NB4 (cell line): ENCODE data around the gene CCDC88C.

Experiments used
- CTCF ChIP-seq: IDR thresholded peaks from one replicate; pipeline ENCODE4 v1.5.1; 2012; ENCODE audit warnings: low read depth, low read length
- MYC ChIP-seq: IDR thresholded peaks from 2 replicates; pipeline ENCODE4 v1.6.1; 2011; ENCODE audit warnings: low read depth, low read length
- POLR2A ChIP-seq: IDR thresholded peaks from 2 replicates; pipeline ENCODE4 v1.6.1; 2011; ENCODE audit warnings: mild to moderate bottlenecking; ENCODE audit not compliant: insufficient read length; ENCODE audit errors: extremely low read depth

GRCh38 chr14:91300957-91301356 lies 116.7 kb downstream of the CCDC88C start:
- TF ChIP-seq MYC (no peak), POLR2A (no peak), CTCF (no peak)
